Neural cell (in vitro differentiated cells): ENCODE data around the gene CNR2. TPM values are rescaled to one million over a fixed set of nuclear protein-coding genes. Genes with fewer than 3 reads are reported as not detected.

Source experiments
- H2AFZ ChIP-seq: fragments of 200-600, 300-800 bp; sonication (generic), shearing (Covaris generic); 2 replicates; pipeline ENCODE4 v1.6.0; 2014; ENCODE audit warnings: low read depth, mild to moderate bottlenecking, antibody characterized with exemption, low read length, moderate library complexity
- H3F3A ChIP-seq: fragments of 200-600 bp; shearing (Covaris generic); 2 replicates; pipeline ENCODE4 v1.6.1; 2016; ENCODE audit warnings: mild to moderate bottlenecking, moderate library complexity, mixed read lengths, antibody characterized with exemption, low read length; ENCODE audit not compliant: insufficient read depth, poor library complexity, severe bottlenecking
- H3K27ac ChIP-seq: fragments of 200-600, 300-800 bp; sonication (generic), shearing (Covaris generic); 2 replicates; pipeline ENCODE4 v1.5.1; 2014; ENCODE audit warnings: mild to moderate bottlenecking, low read length, moderate library complexity
- H3K27me3 ChIP-seq: fragments of 300-800, 200-600 bp; sonication (generic), shearing (Covaris generic); 2 replicates; pipeline ENCODE4 v1.6.0; 2014; ENCODE audit warnings: mild to moderate bottlenecking, low read depth, low read length, moderate library complexity; ENCODE audit not compliant: insufficient read depth
- H3K36me3 ChIP-seq: fragments of 300-800, 200-600 bp; sonication (generic), shearing (Covaris generic); 2 replicates; pipeline ENCODE4 v1.5.1; 2014; ENCODE audit warnings: mild to moderate bottlenecking, antibody characterized with exemption, low read length, moderate library complexity; ENCODE audit not compliant: insufficient read depth
- H3K4me2 ChIP-seq: fragments of 300-800, 200-600 bp; sonication (generic), shearing (Covaris generic); 2 replicates; pipeline ENCODE4 v1.6.0; 2014; ENCODE audit warnings: mild to moderate bottlenecking, low read length
- H3K4me3 ChIP-seq: fragments of 300-800, 200-600 bp; sonication (generic), shearing (Covaris generic); 2 replicates; pipeline ENCODE4 v1.5.1; 2014; ENCODE audit warnings: mild to moderate bottlenecking, low read length, moderate library complexity
- H3K79me2 ChIP-seq: fragments of 200-600 bp; shearing (Covaris generic); replicated peaks from 2 replicates; pipeline ENCODE4 v1.6.0; 2014; ENCODE audit warnings: mild to moderate bottlenecking, low read length, moderate library complexity; ENCODE audit not compliant: insufficient read depth
- H3K9ac ChIP-seq: fragments of 300-800, 200-600 bp; sonication (generic), shearing (Covaris generic); 2 replicates; pipeline ENCODE4 v1.6.1; 2016; ENCODE audit warnings: mild to moderate bottlenecking, low read length, mixed read lengths
- H3K9me2 ChIP-seq: fragments of 200-600 bp; shearing (Covaris generic); 2 replicates; pipeline ENCODE4 v1.6.1; 2016; ENCODE audit warnings: mild to moderate bottlenecking, low read length, mixed read lengths; ENCODE audit not compliant: insufficient read depth
- H3K9me3 ChIP-seq: fragments of 200-600, 300-800 bp; sonication (generic), shearing (Covaris generic); 2 replicates; pipeline ENCODE4 v1.6.1; 2016; ENCODE audit warnings: mild to moderate bottlenecking, mixed run types, low read length, moderate library complexity, mixed read lengths
- H4K20me1 ChIP-seq: fragments of 200-600 bp; shearing (Covaris generic); 2 replicates; pipeline ENCODE4 v1.6.1; 2016; ENCODE audit warnings: mild to moderate bottlenecking, mixed run types; ENCODE audit not compliant: insufficient read depth
- CTCF ChIP-seq: fragments of 450-650 bp; IDR thresholded peaks from 2 replicates; pipeline ENCODE4 v1.5.1; 2014; ENCODE audit warnings: antibody characterized with exemption, mild to moderate bottlenecking, moderate library complexity; ENCODE audit not compliant: poor library complexity, severe bottlenecking
- EP300 ChIP-seq: fragments of 450-650 bp; conservative IDR thresholded peaks from 2 replicates; pipeline ENCODE4 v1.6.1; 2014; ENCODE audit warnings: antibody characterized with exemption, mild to moderate bottlenecking, moderate library complexity; ENCODE audit not compliant: poor library complexity, severe bottlenecking
- EZH2 ChIP-seq: fragments of 200-600, 300-800 bp; shearing (Covaris generic), sonication (generic); IDR thresholded peaks from 2 replicates; pipeline ENCODE4 v1.6.1; 2014; ENCODE audit warnings: antibody characterized with exemption, low read length, borderline replicate concordance, mild to moderate bottlenecking; ENCODE audit not compliant: insufficient read depth, poor library complexity, severe bottlenecking
- POLR2AphosphoS5 ChIP-seq: IDR thresholded peaks from 2 replicates; pipeline ENCODE4 v1.6.1; 2012
- RAD21 ChIP-seq: fragments of 450-650 bp; conservative IDR thresholded peaks from 2 replicates; pipeline ENCODE4 v1.6.1; 2014; ENCODE audit warnings: antibody characterized with exemption, mild to moderate bottlenecking, moderate library complexity
- REST ChIP-seq: IDR thresholded peaks from 2 replicates; pipeline ENCODE4 v1.6.1; 2012; ENCODE audit warnings: borderline replicate concordance
- SMC3 ChIP-seq: fragments of 450-650 bp; conservative IDR thresholded peaks from 2 replicates; pipeline ENCODE4 v1.6.1; 2014; ENCODE audit warnings: antibody characterized with exemption, mild to moderate bottlenecking, moderate library complexity; ENCODE audit not compliant: poor library complexity
- polyA plus RNA-seq: library from polyadenylated mRNA; depleted of rRNA; stranded (reverse); fragments of >200 nt; gene quantifications from 2 replicates; pipeline ENCODE4 v1.2.3, GENCODE V29; 2014

The CNR2 gene
- polyA plus RNA-seq, 1 donor from 2014 or later, result not detected

DNA sequence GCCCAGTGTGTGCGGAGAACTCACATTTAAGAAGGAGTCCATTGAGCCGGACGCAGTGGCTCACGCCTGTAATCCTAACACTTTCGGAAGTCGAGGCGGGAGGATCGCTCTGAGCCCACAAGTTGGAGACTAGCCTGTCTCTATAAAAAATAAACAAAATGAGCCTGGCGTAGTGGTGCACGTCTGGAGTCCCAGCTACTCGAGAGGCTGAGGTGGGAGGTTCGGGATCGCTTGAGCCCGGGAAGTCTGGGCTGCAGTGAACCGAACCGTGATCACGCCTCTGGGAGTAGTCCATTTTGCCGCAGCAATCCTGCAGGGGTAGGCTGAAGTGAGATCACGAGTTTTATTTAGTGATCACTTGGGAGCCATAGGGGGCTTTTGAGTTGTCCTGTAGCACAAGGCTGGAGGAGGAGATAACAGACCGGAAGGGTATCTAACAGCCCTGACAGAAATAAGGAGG is 44.6 kb downstream of the CNR2 start:
- Histone ChIP-seq H3K27me3 (peaks cover 18% of the 10 kb centered on the region), H3K9ac (no peak overlapping the region), H2AFZ (no peak overlapping the region)

GRCh38 chr1:23867895-23868556 is 45.1 kb downstream of the CNR2 start, which contains the start of gene FUCA1:
Gene FUCA1, minus strand, starts transcription at chr1:23868290. Its CDS starts 4 bp downstream, at chr1:23868286.
- peak within 1 kb of the TSS; percentile 99 for H3K4me3 ChIP-seq
- H3F3A ChIP-seq, result no peaks in the 10 kb centered on the region
- peak within 1 kb of the TSS; percentile 57 for H2AFZ ChIP-seq
- H3K79me2 ChIP-seq, result peaks cover 4% of the 10 kb centered on the region
- H3K27me3 ChIP-seq, result peaks cover 18% of the 10 kb centered on the region
- H3K9ac ChIP-seq, result peak within 1 kb of the TSS; percentile 71
- no peak within 1 kb of the TSS for H3K27ac ChIP-seq
- H3K36me3 ChIP-seq, result no peaks in the 10 kb centered on the region
- H3K9me3 ChIP-seq, result no peaks in the 10 kb centered on the region
- no peaks in the 10 kb centered on the region for H4K20me1 ChIP-seq
- H3K9me2 ChIP-seq, result no peaks in the 10 kb centered on the region
- H3K4me2 ChIP-seq, result peak within 1 kb of the TSS; percentile 94
- TF ChIP-seq POLR2AphosphoS5 (peak; percentile 81), EZH2 (no peak), SMC3 (peak; percentile 87), EP300 (no peak), CTCF (peak; percentile 97), REST (peak; percentile 69)

More for the DNA sequence above, 44.6 kb downstream of the CNR2 start:
- no peak overlapping the region for H3K27ac ChIP-seq
- no peak for TF ChIP-seq REST
- no peak for TF ChIP-seq SMC3
- TF ChIP-seq CTCF, result peak; percentile 58
- no peak for TF ChIP-seq POLR2AphosphoS5
- TF ChIP-seq RAD21, result no peak
- H3K4me2 ChIP-seq, result no peak overlapping the region
- no peaks in the 10 kb centered on the region for H3K9me3 ChIP-seq
- no peaks in the 10 kb centered on the region for H3F3A ChIP-seq
- H3K79me2 ChIP-seq, result peaks cover 4% of the 10 kb centered on the region
- H3K9me2 ChIP-seq, result no peaks in the 10 kb centered on the region
- peak overlapping the region; percentile 99 for H3K4me3 ChIP-seq
- H4K20me1 ChIP-seq, result no peaks in the 10 kb centered on the region
- no peaks in the 10 kb centered on the region for H3K36me3 ChIP-seq
